ENCODE data around the gene SMG6.
A peak's percentile ranks its signal among the peaks of the same experiment; 100 is the strongest.
"Not testable (repeated sequence)": the region's sequence is repeated elsewhere in the genome, so short reads cannot be mapped to it uniquely, and the experiment has no call there.

Gene SMG6

DNA sequence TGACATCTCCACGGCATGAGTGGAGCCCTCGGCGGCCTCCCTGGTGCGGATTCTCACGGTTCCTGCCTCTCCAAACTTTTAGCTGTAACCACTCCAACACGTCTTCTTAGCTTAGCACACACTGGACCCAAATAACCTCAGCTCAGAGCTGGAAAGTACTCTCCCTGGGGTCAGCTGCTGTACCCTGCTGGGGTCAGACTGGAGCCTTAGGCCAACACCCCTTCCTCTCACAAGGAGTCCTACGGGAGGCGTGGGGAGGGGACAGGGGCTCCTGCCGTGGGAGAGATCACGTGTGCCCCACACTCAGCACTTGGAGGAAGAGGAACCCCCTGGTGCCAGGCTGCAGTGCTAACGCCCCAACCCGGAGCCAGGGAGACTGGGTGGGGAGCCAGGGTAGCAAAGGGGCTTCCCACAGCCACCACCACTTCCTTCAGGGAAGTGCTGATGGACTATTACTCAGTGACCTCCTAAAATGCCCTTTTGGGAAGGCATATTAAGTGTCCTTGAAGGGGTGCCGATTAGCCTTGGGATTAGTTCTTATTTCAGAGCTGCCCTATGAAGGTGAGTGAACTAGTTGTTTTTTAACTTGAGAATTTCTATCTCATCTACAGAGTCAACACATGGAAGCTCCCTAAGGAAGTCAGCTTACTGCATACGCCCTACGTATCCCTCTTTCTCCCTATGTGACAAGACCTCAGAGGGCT, 124.6 kb downstream of the SMG6 start:
- no peak for DNase-seq (ENCODE audit: low spot score)

DNA sequence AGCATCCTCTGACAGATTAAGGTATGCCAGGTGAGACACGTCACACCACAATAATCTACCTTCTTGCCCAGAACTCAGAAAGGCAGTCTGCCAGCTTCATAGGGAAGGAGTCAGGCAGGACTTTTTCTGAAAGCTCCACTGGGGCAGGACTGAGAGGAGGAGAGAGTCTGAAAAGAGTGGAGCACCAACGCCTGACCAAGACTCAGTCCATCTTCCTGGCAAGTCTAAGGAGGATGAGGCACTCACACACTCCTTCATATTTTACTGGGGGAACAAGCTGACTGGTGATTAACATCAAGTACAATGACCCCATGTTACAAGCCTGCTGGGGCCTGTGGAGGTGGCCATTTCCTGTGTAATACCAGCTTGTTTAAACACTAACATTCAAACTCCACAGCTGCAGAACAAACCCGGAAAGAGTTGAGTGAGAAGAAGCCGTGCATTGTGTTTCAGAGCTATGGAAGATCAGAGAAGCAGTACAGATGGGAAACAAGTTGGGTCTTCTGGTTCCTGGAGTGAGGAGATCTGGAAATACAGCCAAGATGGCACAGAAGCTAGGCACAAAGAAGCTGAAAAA, 126.3 kb downstream of the SMG6 start:
- DNase-seq (ENCODE audit: low spot score): no peak

DNA sequence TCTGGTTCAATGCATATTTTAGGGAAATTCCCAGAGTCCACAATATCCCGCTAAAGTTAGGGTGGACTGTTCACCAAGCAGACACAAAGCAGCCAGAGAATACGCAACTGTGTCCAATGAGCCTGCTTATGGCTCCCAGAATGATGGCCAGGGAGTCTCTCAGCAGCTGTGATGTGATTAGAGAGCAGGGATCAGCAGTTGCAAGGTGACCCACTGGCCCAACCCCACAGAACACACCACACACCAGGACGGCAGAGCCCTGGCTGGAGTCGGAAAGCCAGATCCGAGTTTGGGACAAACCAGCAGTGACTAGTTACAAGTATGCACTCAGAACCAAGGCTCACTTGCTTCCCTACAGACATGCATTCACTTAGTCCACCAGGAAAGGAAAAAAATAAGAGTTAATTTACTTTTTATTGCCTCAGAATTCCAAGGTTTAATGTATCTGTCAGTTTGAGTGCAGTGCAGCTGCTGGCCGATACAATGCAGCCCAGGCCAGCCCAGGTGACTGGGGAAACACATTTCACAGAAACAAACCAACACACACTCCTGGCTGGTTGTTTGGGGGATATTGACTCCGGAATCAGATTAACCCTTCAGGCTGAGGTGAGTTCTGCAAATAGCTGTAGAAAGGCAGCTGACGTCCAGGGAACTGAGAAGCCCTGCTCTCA, 127.0 kb downstream of the SMG6 start:
- no peak for DNase-seq (ENCODE audit: low spot score)

DNA sequence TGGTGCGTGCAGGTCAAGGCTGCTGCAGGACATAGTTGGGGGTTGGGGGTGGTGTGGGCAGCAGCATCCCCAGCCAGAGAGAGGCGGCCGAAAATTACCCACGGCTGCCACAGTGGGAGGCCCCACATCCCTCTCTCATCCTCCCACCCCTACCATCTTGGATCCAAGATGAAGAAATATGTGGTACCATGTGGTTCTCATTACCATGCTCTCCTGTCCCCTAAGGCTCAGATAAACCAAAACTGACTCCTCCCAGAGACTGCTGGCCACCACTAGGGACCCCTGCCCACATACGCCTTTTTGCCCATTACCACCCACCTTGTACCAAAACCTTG, 128.3 kb downstream of the SMG6 start:
- DNase-seq (ENCODE audit: low spot score): peak; percentile 49

DNA sequence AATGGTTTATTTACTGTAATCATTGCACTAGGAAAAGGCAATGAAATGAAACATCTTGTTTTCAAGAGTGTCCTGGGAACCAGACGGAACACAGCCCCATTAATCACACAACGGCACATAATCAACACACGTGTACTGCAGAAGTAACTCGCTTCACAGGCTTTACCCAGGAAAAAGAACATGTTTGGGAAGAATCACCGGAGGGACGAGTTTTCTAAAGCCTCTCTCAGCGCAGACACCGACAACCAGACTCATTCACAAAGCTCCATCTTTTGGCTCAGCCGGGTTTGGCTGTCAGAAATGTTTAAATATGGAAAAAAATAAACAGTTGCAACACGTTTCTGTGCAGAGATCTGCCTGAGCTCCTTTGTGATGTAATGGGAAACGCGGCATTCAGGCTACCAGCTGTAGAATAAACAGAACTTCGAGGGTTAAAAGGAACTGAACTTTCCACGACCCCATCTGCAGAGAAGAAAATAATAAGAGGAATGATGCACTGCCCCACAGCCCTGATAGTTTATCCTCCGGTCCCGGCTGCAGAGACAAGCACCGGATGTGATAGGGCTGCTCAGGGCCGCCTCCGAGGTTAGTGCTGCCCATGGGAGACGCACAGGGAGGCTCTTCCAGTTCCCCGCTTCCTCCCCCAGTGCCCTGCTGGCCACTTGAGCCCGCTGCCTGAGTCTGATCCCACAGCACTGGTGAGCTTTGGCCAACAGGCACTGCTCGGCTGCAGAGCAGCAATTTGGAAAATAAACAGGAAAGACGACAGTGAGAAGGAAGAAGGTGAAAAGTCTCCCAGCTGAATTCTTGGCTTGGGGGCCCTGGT, 128.9 kb downstream of the SMG6 start:
- DNase-seq (ENCODE audit: low spot score): peak; percentile 67

DNA sequence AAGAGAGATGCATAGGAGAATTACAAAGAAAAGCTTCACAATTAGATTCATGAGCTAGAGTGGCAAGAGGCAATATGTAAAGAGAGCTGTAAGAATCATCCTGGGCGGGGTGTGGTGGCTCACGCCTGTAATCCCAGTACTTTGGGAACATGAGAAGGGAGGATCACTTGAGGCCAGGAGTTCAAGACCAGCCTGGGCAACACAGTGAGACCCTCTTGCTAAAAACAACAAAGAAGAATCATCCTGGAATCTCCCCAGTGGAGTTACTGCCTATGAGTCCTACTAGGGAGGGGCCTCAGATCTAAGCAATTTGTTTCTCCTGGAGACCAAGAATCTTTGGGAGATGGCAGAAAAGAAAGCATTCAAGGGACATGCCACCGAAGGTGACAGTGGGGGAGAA, 129.6 kb downstream of the SMG6 start:
- no peak for DNase-seq (ENCODE audit: low spot score)

DNA sequence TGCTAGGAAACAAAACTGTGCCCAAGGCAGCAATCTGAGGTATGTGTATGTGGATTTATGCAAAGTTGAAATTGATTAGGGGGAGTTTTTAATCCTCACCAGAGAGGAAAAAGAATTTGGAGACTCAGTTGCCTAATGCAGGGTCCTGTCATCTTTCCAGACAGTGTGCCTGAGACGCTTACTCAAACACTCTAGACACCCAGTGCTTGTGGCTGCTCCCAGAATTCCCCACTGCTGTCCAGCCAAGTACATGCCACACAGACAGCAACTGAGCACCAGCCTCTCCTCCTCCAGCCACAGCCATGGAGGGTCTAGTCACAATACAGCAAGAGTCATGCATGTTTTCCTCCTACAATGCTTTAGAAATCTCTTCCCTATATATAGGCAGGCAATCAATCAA, 130.6 kb downstream of the SMG6 start:
- peak; percentile 58 for DNase-seq (ENCODE audit: low spot score)

DNA sequence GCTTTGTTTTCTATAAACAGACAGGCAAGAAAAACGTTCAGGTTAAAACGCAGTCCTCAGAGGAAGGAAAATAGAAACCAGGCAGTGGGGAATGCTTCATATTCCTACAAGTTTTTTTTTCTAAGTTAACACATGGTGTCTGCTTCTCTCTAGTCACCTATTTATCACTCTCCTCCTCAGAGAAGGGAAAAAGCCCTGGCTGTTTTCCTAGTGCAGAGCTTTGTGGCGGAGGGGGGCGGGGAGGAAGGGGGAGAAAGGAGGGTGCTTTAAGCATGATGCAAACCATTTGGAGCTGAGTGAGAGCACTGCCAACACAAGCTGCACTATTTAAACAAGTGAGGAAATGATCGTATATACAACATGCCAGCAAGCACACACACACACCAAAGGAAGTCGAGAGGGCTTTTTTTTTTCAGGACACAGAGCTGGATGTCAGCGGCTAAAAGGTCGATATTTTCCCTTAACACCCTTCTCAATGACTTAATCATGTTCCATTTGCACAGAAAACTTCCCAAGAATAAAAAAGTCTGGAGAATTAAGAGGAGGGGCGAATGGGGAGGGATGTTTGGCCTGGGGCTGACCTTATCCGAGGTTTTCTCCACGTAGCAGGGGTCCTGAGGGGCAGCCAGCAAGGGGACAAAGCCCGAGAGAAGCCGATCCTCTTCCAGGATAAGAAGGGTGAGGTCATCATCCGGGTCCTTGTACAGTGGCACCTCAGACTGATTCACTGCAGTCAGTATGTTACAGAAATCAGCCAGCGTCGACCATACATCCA, 131.3 kb downstream of the SMG6 start:
- DNase-seq (ENCODE audit: low spot score): peak; percentile 83

DNA sequence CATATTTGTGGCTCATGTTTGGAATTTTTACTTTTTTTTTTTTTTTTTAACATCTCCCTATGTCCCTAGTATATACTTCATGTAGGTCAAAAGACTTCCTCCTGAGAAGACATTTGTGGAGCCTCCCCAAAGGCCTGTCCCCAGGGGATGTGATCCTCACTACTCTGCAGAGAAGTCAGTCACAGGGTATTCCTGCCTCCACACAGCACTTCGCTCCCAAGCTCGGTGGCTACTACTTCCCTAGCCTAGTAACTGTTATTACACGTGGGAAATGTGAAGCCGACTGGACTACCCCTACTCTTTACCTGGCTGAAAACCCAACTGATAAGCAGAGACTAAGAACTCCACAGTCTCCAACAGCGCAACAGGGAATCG, 131.9 kb downstream of the SMG6 start:
- no peak for DNase-seq (ENCODE audit: low spot score)

DNA sequence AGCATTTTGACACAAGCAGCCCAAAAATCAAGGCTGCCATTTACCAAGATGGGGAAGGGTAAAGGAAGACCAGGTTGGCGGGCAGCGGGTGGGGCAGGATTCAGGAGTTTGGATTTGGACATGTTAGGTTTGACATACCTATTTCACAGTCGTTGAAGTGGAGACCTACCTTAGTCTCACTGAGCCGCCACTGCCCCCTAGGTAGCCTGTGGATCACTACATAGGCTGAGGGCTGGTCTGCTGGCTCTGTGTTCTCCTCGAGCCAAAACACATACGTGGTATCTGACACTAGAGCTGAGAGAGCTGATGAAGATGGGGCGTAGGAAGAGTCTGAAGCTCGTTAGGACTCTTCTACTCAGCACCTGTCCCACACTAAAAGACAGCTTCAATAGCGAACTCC, 133.6 kb downstream of the SMG6 start:
- DNase-seq (ENCODE audit: low spot score): no peak

DNA sequence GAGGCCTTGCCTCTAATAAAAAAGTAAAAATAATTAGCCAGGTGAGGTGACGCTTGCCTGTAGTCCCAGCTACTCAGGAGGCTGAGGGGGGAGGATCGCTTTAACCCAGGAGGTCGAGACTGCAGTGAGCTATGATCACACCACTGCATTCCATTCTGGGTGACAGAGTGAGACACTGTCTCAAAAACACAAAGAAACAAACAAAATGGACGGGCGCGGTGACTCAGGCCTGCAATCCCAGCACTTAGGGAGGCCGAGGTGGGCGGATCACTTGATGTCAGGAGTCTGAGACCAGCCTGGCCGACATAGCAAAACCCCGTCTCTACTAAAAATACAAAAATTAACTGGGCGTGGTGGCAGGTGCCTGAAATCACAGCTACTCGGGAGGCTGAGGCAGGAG, 137.9 kb downstream of the SMG6 start:
- DNase-seq (ENCODE audit: low spot score): not testable (repeated sequence)

DNA sequence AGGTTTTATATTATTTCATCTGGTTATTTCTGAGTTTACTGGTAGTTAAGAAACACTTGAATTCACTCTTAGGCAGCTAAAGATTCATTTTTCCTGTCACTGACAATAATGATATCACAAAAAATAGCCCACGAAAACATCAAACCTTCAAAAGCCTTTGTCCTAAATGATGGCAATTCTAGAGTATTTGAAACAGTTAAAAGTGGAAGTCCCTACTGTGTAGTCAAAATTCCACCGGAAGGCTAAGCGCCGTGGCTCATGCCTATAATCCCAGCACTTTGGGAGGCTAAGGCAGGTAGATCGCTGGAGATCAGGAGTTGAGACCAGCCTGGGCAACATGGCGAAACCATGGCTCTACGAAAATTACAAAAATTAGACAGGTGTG, 145.2 kb downstream of the SMG6 start:
- DNase-seq (ENCODE audit: low spot score): no peak

DNA sequence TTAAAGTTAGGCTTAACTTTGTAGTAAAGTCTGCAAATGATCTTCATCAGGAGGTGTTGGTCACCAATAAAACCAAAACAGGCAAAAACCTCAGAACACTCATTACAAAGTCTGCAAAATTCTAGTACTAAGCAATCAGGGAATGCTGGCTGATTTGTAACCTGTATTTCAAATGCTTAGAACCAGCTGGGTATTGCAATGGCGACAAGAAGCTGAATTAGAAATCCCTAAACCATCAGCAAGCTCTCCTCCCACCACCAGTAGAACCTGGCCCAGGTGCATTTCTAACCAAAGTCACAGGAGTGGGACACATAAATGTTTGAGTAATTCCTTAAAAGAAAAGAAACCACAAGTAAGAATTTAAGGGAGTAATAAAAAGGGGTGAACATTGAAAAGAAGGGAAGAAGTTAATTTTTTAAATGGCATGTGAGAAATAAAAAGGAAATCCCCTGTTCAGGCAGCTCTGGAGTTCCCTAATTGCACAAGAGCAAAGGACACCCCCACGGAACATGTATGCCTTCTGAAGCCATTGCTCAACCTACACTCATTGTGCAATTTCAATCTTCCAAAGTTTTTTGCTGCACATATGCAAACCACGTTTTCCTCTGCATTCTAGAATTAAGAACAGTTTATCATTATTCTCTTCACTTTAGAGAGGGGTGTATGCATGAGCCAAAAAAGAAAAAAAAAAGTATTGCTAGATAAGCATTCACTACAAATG, 145.8 kb downstream of the SMG6 start:
- peak; percentile 80 for DNase-seq (ENCODE audit: low spot score)

DNA sequence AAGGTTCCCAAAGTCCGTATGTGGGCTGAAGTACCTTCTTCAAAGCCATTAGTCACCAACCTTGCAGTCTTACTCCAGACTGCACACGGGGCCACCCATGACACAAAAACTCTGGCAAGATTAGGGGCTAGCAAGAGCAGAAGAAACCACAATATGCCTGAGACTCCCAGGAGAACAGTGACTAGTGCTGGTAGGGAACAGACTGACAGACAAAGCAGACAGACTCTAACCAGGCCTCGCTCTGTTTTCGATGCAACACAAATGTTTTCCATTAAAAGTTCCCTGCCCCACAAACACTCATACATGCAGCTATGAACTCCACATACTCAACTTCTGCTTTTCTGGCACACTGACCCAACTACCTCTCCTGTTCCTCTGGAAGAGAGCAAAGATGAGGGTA, 146.5 kb downstream of the SMG6 start:
- peak; percentile 69 for DNase-seq (ENCODE audit: low spot score)

DNA sequence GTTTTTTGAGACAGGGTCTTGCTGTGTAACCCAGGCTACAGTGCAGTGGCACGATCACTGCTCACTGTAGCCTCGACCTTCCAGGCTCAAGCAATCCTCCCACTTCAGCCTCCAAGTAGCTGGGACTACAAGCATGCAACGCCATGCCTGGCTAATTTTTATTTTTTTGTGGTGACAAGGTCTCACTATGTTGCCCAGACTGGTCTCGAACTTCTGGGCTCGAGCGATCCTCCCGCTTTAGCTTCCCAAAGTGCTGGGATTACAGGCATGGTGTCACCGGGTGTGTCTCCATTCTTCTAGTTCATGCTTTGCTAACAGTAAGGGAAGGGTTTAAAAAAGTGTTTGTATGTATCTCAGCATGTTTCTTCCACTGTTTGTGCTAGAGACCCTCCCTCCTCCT, 146.9 kb downstream of the SMG6 start:
- DNase-seq (ENCODE audit: low spot score): no peak

DNA sequence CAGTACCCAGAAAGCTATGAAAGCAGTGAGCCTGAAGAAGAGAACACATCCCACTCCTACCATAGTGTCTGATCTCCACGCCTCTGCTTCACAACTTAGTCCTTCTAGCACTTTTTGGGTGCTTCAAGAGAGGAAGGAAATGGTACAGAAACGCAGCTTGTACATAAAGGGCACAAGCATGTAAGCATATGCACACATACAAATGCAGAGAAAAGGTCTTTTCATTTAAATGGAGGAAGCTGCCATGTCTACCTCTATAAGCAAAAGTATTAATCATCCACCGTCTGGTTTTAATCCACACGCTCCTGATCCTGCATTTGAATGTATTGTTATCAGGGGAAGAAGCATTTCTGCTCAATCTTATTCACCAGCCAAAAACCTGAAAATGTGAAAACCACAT, 148.0 kb downstream of the SMG6 start:
- DNase-seq (ENCODE audit: low spot score): no peak

DNA sequence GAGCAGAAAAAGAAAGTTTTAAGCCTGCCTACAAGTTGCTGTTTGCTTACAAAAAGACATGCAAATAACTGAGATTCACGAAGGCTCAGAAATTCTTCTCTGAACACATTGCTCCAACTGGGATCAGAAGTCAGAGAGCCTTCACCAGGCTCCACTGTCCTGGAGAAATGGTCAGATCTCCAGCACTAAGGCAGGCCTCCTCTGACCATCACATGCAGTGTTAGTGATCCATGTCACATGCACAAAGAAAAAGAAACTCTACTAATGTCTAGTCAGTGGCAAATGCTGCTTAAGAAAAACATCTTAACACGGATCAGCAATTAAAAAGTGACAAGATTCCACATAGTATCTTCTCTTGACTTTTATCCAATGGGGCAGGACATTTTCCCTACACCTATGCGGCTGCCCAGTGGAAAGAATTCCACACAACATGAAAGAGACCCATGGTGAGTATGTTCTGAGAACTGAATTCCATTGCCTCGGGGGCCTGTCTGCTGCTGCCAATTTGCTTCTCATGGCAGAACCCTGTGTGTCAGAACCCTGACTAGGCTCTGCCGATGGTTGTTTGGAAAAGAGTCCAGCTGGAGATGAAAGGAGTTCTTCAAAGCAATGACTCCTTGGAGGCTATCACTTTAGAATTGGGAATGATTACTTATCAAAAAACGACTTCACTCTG, 152.1 kb downstream of the SMG6 start:
- no peak for DNase-seq (ENCODE audit: low spot score)

DNA sequence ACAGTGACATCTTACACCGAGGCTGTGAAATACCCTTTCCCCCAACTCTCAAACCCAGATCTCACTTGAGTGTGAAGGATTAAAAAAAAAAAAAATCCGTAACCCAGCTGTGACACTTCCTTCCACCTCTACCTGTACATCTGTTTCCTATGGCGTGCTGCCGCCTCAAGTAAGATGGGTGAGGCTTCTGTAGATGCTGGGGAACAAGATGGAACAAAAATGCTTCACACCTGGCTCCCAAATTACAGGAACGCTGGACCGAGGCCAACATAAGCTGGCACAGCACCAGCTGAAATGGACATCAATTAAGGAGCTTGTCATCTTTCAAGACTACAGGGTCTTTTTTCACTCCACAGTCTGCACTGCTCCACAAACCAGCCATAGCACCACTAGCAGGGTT, 152.8 kb downstream of the SMG6 start:
- no peak for DNase-seq (ENCODE audit: low spot score)

DNA sequence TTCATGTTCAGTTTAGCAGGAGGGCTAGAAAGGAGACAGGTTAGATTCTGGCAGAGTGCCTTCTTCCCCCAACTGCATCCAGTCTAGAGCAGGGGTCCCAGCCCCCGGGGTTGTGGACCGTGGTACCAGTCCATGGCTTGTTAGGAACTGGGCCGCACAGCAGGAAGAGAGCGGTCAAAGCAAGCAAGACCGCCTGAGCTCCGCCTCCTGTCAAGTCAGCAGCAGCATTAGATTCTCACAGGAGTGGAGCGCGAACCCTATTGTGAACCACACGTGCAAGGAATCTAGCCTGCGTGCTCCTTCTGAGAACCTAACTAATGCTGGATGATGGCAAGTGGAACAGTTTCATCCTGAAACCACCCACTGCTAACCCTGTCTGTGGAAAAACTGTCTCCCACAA, 153.7 kb downstream of the SMG6 start:
- no peak for DNase-seq (ENCODE audit: low spot score)

DNA sequence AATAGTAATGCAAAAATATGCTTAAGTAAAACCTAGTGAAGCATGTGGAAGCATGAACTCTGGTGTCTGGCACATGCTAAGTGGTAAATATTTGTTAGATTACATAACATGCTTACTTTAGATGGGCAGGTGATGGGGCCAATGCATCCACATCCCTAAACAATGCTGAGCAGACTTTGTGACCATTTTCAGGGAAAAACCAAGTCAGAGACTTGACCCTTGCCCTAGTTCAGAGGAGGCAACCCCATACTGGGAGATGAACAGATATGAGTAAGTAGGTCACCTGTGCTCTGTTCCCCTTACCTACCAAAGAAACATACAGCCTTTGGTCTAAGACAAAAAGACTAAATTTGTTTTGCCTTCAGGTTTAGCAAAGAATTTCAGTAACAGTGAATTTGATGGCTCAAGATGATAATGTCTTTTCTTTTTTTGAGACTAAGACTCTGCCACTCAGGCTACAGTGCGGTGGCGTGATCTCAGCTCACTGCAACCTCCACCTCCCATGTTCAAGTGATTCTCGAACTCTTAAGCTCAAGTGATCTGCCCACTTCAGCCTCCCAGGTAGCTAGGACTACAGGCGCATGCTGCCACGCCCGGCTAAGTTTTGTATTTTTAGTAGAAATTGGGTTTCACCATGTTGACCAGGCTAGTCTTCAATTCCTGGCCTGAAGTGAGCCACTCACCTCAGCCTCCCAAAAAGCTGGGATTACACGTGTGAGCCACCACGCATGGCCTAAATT, 157.3 kb downstream of the SMG6 start:
- no peak for DNase-seq (ENCODE audit: low spot score)
